ENCODE data around the gene FRK. TPM values are rescaled to one million over a fixed set of nuclear protein-coding genes. Genes with fewer than 3 reads are reported as not detected.
A peak's percentile ranks its signal among the peaks of the same experiment; 100 is the strongest.

FRK gene
- total and polyA plus RNA-seq, 9 donors: 0.40 to 0.79 (median 0.51) TPM

DNA sequence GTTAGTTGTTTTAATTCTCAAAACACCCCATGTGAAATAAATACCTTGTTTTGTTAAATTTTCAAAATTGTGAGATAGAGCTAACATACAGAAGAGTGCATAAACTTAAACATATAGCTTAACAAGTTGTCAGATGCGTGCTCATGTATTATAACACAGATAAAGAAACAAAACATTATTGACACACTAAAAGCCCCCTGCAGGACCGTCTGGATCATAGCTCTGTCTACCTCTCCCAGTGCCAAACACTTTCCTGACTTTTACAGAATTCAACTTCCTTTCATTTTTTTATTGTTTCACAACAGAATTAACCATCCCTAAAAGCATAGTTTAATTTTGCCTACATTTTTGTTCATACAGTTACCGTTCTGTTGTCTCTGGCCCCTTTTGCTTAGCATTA, 17.8 kb upstream of the FRK start:
- Histone ChIP-seq H3K4me1 (ENCODE audit: control insufficient read depth, insufficient read depth, low read length) (no peaks in the 10 kb centered on the region), H3K36me3 (ENCODE audit: control insufficient read depth, insufficient read depth, low read length) (no peaks in the 10 kb centered on the region), H3K9me3 (replicated peaks; ENCODE audit: control insufficient read depth, low read depth, low read length) (no peaks in the 10 kb centered on the region), H3K27ac (ENCODE audit: low read length) (no peak overlapping the region), H3K4me3 (ENCODE audit: low read length) (no peak overlapping the region), H3K27me3 (ENCODE audit: control insufficient read depth, insufficient read depth, low read length) (no peaks in the 10 kb centered on the region)
- no peak for DNase-seq
- WGBS (ENCODE audit: insufficient coverage): 40% methylated on average over 2 of the region's 3 CpGs

DNA sequence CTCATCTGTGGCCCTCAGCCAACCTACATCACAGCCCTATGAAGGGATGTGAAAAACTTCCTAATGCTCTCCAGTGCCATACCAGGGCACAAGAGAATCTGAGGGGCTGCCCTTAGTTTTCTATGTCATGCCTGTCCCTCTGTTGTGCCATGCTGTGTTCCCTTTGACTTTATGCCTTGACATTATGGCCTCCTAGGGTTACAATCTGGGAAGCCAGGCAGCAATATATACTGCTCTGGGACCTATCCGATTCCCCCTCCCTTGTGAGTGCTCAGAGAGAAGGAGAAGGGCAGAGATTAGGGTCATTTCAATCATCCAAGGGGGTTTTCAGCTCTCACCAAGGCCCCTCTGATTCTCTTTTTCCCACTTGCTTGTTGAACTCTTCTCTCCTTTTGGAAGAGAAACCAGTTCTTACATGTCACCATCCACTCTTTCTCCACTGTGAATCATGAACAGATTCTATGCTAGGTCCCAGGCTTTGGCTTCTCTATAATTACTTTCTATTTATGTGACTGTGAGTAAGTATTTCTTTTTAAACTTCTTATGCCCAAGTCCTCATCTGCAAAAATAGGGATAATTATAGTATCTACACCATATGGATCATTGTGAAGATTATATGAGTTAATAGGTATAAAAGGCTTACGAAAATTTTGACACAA, 14.2 kb upstream of the FRK start:
- Histone ChIP-seq H3K4me1 (ENCODE audit: control insufficient read depth, insufficient read depth, low read length) (no peaks in the 10 kb centered on the region), H3K27me3 (ENCODE audit: control insufficient read depth, insufficient read depth, low read length) (no peaks in the 10 kb centered on the region), H3K27ac (ENCODE audit: low read length) (no peak overlapping the region), H3K36me3 (ENCODE audit: control insufficient read depth, insufficient read depth, low read length) (no peaks in the 10 kb centered on the region), H3K9me3 (replicated peaks; ENCODE audit: control insufficient read depth, low read depth, low read length) (no peaks in the 10 kb centered on the region), H3K4me3 (ENCODE audit: low read length) (no peak overlapping the region)
- DNase-seq: no peak
- no CpG with 5 or more reads among the region's 2 CpGs for WGBS (ENCODE audit: insufficient coverage)

DNA sequence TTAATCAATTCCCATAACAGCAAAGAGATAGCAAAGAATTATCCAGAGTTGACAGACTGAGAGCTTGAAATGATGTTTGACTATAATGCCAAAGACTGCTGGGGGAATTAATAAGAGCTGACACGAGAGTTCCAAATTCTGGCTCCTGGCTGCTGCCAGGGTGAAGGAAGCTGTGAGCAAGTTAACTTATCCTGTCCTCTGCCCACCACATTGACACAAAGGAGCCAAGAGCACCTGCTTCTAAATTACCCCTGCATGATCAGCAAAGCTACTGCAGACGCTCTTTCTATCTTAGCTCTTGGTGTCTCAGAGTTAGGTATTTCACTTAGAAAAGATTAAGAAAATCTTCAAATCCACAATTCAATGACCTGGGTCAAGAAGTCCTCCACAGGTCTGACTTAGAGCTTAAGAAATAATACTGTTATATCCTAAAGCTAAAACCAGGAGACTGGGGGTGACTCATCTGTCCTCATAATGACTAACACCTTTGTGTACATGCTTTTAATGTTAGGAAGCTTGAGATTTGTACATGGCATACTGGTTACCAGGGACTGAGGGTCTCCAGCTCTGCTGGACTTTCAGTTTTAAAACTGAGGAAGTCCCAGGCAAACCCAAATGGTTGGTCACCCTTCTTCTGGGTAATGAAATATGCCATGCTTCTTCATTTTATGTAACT, 13.2 kb upstream of the FRK start:
- Histone ChIP-seq H3K4me1 (ENCODE audit: control insufficient read depth, insufficient read depth, low read length) (no peaks in the 10 kb centered on the region), H3K27me3 (ENCODE audit: control insufficient read depth, insufficient read depth, low read length) (no peaks in the 10 kb centered on the region), H3K27ac (ENCODE audit: low read length) (no peak overlapping the region), H3K4me3 (ENCODE audit: low read length) (no peak overlapping the region), H3K36me3 (ENCODE audit: control insufficient read depth, insufficient read depth, low read length) (no peaks in the 10 kb centered on the region), H3K9me3 (replicated peaks; ENCODE audit: control insufficient read depth, low read depth, low read length) (no peaks in the 10 kb centered on the region)
- WGBS (ENCODE audit: insufficient coverage): no CpG with 5 or more reads among the region's 2 CpGs
- no peak for DNase-seq

DNA sequence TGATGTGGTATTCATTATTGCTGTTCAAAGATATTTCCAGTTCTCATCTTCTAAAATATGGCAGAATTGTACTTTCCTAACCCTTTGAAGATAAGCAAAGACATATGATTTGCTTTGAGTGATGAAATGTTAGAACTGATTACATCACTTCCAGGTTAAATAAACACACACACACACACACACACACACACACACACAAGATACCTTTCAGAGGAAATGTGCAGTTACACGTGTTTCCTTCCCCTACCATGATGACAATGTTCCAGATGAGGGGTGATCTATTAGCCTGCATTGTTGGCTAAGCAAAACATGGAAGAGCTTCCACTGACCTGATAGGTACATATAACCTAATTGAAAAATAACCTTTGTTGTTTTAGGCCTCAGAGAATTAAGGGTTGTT, 11.7 kb upstream of the FRK start:
- H3K4me3 ChIP-seq (ENCODE audit: low read length): no peak overlapping the region
- WGBS (ENCODE audit: insufficient coverage): no CpG with 5 or more reads among the region's 1 CpG
- no peak for DNase-seq
- H3K9me3 ChIP-seq (replicated peaks; ENCODE audit: control insufficient read depth, low read depth, low read length): no peaks in the 10 kb centered on the region
- H3K36me3 ChIP-seq (ENCODE audit: control insufficient read depth, insufficient read depth, low read length): no peaks in the 10 kb centered on the region
- no peak overlapping the region for H3K27ac ChIP-seq (ENCODE audit: low read length)
- no peaks in the 10 kb centered on the region for H3K4me1 ChIP-seq (ENCODE audit: control insufficient read depth, insufficient read depth, low read length)
- no peaks in the 10 kb centered on the region for H3K27me3 ChIP-seq (ENCODE audit: control insufficient read depth, insufficient read depth, low read length)

DNA sequence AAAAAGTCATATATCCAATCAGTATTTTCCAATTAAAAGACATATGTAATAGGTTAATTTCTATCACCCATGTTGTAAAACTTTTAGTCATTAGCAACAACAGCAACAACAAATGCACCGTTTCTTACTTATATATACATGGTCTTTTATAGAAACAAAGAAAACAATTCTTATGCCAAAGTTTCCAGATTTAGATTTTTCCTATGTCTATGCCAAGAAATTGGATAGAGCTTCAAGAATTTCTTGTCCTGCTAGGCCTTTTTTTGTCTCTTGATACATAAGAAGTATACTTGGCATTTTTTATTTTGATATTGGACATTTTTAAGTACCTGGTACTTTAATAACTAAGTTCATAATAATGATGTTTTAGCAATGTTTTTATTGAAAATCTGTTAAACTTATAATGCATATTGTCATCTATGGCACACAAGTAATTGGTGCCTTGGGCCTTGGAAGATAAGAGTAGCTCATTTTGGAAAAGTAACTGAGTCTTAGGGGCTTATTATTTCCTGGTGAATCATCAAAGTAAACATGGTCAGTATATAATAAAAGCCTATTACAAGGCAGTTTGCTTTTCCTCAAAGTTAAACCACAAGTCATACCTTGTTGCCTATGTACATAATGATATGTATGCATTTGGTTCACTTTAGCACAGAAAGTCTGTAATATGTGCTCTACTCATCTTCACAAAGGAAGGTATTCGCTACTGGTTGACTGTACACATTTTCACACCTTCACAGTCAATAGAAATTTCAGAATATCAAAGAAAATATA, 10.1 kb upstream of the FRK start:
- no peak overlapping the region for H3K4me3 ChIP-seq (ENCODE audit: low read length)
- WGBS (ENCODE audit: insufficient coverage): 100% methylated on average over 1 of the region's 2 CpGs
- no peaks in the 10 kb centered on the region for H3K9me3 ChIP-seq (replicated peaks; ENCODE audit: control insufficient read depth, low read depth, low read length)
- peak; percentile 83 for DNase-seq
- H3K4me1 ChIP-seq (ENCODE audit: control insufficient read depth, insufficient read depth, low read length): no peaks in the 10 kb centered on the region
- no peaks in the 10 kb centered on the region for H3K27me3 ChIP-seq (ENCODE audit: control insufficient read depth, insufficient read depth, low read length)
- H3K36me3 ChIP-seq (ENCODE audit: control insufficient read depth, insufficient read depth, low read length): no peaks in the 10 kb centered on the region
- no peak overlapping the region for H3K27ac ChIP-seq (ENCODE audit: low read length)

DNA sequence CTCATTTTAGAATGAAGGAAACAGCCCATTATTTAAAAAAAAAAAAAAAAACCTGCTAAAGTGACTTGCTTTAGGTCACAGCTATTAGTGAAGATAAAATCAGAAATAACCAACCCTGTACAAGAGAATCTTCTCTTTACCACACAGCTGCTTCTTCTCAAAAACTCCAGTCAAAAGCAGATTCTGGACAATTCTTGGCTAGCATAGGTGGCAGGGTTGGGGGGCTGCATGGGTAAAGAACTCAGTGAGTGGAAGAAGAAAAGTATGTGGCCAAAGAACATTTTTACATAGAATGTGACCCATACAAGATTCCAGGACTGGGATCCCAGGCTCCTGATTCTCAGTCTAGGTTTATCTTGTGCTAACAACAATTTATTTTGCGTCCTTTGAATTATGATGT, 9.4 kb upstream of the FRK start:
- H3K27ac ChIP-seq (ENCODE audit: low read length): no peak overlapping the region
- no peak overlapping the region for H3K4me3 ChIP-seq (ENCODE audit: low read length)
- no CpG with 5 or more reads among the region's 1 CpG for WGBS (ENCODE audit: insufficient coverage)
- no peaks in the 10 kb centered on the region for H3K4me1 ChIP-seq (ENCODE audit: control insufficient read depth, insufficient read depth, low read length)
- no peaks in the 10 kb centered on the region for H3K27me3 ChIP-seq (ENCODE audit: control insufficient read depth, insufficient read depth, low read length)
- H3K9me3 ChIP-seq (replicated peaks; ENCODE audit: control insufficient read depth, low read depth, low read length): no peaks in the 10 kb centered on the region
- peak; percentile 4 for DNase-seq
- H3K36me3 ChIP-seq (ENCODE audit: control insufficient read depth, insufficient read depth, low read length): no peaks in the 10 kb centered on the region

DNA sequence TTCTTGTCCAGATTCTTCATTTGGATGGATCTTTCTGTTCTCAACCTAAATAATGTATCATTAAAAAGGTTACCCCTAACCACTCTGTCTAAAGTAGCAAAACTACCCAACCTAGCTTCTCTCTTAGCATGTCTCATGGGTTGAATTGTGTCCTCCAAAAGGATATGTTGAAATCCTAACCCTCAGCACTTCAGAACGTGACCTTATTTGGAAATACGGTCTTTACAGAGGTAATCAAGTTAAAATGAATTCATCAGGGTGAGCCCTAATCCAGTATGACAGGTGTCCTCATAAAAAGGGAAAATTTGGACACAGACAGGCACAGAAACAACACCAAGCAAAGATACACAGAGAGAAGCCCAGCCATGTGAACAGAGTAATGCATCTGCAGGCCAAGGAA, 6.1 kb upstream of the FRK start:
- no peaks in the 10 kb centered on the region for H3K9me3 ChIP-seq (replicated peaks; ENCODE audit: control insufficient read depth, low read depth, low read length)
- no peaks in the 10 kb centered on the region for H3K36me3 ChIP-seq (ENCODE audit: control insufficient read depth, insufficient read depth, low read length)
- H3K4me3 ChIP-seq (ENCODE audit: low read length): no peak overlapping the region
- H3K27ac ChIP-seq (ENCODE audit: low read length): no peak overlapping the region
- H3K4me1 ChIP-seq (ENCODE audit: control insufficient read depth, insufficient read depth, low read length): no peaks in the 10 kb centered on the region
- no CpG with 5 or more reads among the region's 2 CpGs for WGBS (ENCODE audit: insufficient coverage)
- no peak for DNase-seq
- H3K27me3 ChIP-seq (ENCODE audit: control insufficient read depth, insufficient read depth, low read length): no peaks in the 10 kb centered on the region

DNA sequence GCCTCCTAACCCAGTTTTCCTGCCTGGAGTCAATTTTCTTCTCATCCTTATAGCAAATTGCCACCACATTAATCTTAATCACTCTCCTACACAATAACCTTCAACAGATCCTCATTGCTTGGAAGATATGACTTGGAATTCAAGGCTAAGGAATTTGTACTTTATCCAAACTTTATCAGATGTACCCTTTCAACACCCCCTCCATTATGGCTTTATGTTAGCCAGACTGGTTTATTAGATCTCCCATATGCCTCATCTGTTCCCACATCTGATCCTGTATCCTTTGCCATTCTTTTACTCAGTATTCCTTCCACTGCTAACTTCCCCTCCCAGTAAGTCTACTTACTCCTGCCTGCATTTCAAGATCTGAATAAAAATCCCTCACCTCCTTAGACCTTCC, 4.0 kb upstream of the FRK start:
- H3K36me3 ChIP-seq (ENCODE audit: control insufficient read depth, insufficient read depth, low read length): no peaks in the 10 kb centered on the region
- no peaks in the 10 kb centered on the region for H3K9me3 ChIP-seq (replicated peaks; ENCODE audit: control insufficient read depth, low read depth, low read length)
- no peak overlapping the region for H3K27ac ChIP-seq (ENCODE audit: low read length)
- H3K27me3 ChIP-seq (ENCODE audit: control insufficient read depth, insufficient read depth, low read length): no peaks in the 10 kb centered on the region
- no peak for DNase-seq
- peaks cover 2% of the 10 kb centered on the region for H3K4me1 ChIP-seq (ENCODE audit: control insufficient read depth, insufficient read depth, low read length)
- no peak overlapping the region for H3K4me3 ChIP-seq (ENCODE audit: low read length)

DNA sequence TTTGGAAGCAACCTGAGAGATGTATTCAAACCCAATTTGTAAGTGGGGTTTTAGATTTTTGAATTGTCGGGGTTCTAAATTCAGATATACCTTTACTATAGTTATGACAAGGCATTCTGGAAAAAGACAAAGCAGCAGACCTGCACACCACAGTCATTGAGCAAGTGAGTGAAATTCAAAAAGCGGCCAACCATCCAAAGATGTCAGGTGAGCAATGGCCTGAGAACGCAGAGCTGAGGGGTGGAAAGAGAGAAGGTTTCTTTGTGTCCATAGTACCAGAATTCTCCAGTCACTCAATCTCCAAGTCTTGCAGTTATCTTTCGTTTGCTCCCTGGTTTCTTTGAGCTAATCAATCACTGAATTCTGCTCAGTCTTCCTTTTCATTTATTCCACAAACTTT, 1.8 kb upstream of the FRK start:
- no peak overlapping the region for H3K27ac ChIP-seq (ENCODE audit: low read length)
- H3K4me3 ChIP-seq (ENCODE audit: low read length): no peak overlapping the region
- no peaks in the 10 kb centered on the region for H3K9me3 ChIP-seq (replicated peaks; ENCODE audit: control insufficient read depth, low read depth, low read length)
- no peak for DNase-seq
- 100% methylated on average over 1 of the region's 4 CpGs for WGBS (ENCODE audit: insufficient coverage)
- H3K27me3 ChIP-seq (ENCODE audit: control insufficient read depth, insufficient read depth, low read length): no peaks in the 10 kb centered on the region
- H3K36me3 ChIP-seq (ENCODE audit: control insufficient read depth, insufficient read depth, low read length): no peaks in the 10 kb centered on the region
- peaks cover 2% of the 10 kb centered on the region for H3K4me1 ChIP-seq (ENCODE audit: control insufficient read depth, insufficient read depth, low read length)

DNA sequence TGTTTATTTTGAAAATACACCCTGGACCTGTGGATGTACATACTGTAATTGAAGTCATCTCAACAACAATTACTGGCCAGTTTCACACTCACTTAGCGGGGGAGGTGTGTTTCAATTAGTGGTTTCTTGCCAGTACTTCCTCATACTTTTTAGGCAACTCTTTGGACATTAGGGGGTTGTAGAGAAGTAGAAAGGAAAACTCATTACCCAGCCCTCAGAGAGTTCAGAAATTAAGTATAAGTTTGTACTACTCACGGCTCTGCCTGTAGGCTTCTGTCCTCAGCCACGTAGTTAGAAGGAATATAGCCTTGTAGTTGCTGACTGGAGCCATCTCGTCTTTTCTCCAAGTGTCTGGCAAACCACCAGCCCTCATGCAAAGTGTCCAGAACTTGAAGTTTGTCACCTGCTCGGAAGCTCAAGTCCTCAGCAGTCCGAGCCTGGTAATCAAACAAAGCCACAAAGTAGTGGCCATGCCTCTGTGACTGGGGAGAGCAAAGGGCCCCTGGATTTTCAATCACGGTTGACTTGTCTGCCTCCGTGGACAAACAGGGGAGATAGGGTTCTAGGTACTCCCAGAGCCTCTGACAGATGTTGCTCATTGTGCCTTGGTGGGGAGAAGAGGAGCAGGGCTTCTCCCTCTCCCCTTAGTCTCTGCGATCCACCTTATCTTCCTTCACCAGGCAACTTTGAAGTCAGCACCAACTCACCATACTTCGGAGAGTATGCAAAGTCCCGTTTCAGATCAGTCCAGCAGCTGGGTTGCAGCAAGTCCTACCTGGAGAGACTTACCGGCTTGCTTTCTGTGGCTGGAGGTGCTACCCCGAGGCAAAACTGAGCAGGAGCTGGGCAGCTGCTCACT, 749 bp downstream of the FRK start:
- H3K9me3 ChIP-seq (replicated peaks; ENCODE audit: control insufficient read depth, low read depth, low read length): no peaks in the 10 kb centered on the region
- H3K27ac ChIP-seq (ENCODE audit: low read length): no peak overlapping the region
- no peaks in the 10 kb centered on the region for H3K27me3 ChIP-seq (ENCODE audit: control insufficient read depth, insufficient read depth, low read length)
- WGBS (ENCODE audit: insufficient coverage): 67% methylated on average over 5 of the region's 13 CpGs
- peaks cover 2% of the 10 kb centered on the region for H3K4me1 ChIP-seq (ENCODE audit: control insufficient read depth, insufficient read depth, low read length)
- H3K4me3 ChIP-seq (ENCODE audit: low read length): peak overlapping the region; percentile 8
- H3K36me3 ChIP-seq (ENCODE audit: control insufficient read depth, insufficient read depth, low read length): no peaks in the 10 kb centered on the region
- DNase-seq: peak; percentile 12
